Activated naive CD8-positive, alpha-beta T cell (primary cell): Measurements from ENCODE around the gene PLPP7.

Source experiments
- H3K27ac Mint-ChIP-seq: one replicate; pipeline ENCODE4 v1.8.0; 2021; ENCODE audit warnings: mixed read lengths
- H3K27me3 Mint-ChIP-seq: one replicate; pipeline ENCODE4 v1.8.0; 2021; ENCODE audit warnings: mixed read lengths
- H3K36me3 Mint-ChIP-seq: one replicate; pipeline ENCODE4 v1.8.0; 2021; ENCODE audit warnings: mixed read lengths
- H3K4me1 Mint-ChIP-seq: one replicate; pipeline ENCODE4 v1.8.0; 2021; ENCODE audit warnings: low read depth, mixed read lengths
- H3K4me3 Mint-ChIP-seq: one replicate; pipeline ENCODE4 v1.8.0; 2021; ENCODE audit warnings: mild to moderate bottlenecking, mixed read lengths
- H3K9me3 Mint-ChIP-seq: one replicate; pipeline ENCODE4 v1.8.0; 2021; ENCODE audit warnings: low read depth, mixed read lengths

Gene PLPP7

DNA sequence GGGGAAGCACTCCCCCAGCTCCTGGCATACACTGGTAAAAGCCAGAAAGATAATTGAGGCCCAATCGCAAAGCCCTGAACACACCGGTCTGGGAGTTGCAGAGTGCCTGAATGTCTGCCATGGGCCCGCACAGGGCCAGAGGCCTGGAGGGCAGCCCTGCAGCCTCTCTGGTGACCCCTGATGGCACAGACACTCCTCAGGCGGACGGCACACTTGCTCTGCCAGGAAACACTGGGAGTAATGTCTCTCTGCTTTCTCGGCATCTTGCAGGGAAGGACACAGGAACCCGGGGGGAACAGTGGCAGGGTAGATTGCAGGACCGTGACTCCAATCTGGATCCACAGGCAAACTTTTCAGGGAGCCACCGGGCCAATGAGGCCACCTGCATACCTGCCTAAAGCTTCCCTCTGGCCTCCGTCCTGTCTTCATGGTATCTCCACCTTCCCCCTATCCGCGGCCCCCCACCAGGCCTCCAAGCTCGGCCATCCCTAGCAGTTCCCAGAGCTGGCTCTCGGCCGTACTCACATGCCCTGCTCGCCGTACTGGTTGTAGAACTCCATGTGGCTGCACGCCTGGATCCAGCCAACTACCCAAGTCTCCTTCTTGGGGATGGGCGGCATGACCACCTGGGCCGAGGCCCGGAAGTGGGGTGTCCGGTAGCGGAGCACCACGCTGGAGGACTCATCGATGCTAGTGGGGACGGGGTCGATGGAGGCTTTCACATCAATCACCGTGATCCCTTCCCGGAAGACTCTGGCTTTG is 14.0 kb upstream of the PLPP7 start:
- peaks cover 31% of the 10 kb centered on the region for H3K4me1 Mint-ChIP-seq
- peak overlapping the region; percentile 97 for H3K4me3 Mint-ChIP-seq
- no peaks in the 10 kb centered on the region for H3K27me3 Mint-ChIP-seq
- H3K27ac Mint-ChIP-seq: peak overlapping the region; percentile 99
- no peaks in the 10 kb centered on the region for H3K36me3 Mint-ChIP-seq
- H3K9me3 Mint-ChIP-seq: no peaks in the 10 kb centered on the region

DNA sequence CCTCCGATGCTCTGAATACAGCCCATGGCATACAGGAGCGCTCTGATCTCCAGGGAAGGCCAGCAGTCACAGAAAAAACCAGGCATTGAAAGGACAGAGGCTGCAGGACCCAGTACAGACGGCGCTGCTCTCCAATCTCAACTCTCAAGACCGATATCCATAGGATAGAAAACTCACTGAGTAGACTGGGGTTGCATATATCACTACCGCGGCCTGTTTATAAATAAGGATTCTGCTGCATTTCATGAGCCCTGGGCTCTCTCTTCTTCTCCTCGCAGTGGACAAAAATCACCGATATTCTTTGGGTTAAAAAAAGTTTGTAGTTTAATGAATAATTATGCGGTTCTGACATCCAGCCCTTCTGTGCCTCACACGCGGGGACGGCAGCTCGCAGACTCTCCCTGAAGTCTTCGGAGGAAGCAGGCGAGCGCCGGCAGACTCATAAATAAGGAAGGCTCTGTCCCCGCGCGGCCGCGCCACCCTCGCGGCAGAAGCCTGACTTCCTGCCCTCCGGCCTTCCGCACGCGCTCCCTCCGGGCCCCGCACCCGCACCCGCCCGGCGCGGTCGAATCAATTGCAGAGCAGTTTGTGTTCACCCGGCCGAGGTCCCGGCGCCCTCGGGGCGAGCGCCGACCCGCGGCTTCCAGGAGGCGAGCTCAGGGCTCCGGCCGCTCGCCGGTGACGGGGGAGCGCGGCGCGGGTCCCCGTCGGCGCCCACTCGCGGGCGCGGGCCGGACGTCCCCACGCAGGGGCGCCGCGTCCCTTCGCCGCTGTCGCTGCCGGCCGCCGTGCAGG is 13.2 kb upstream of the PLPP7 start, which contains the start of gene FAM78A:
Gene FAM78A (minus strand): TSS at position 417 of the 795 bp plus-strand sequence. CDS start 331 bp downstream, at position 86.
- Mint-ChIP-seq H3K4me1 (peaks cover 26% of the 10 kb centered on the region), H3K27me3 (no peaks in the 10 kb centered on the region), H3K9me3 (no peaks in the 10 kb centered on the region), H3K27ac (peak within 1 kb of the TSS; percentile 99), H3K4me3 (peak within 1 kb of the TSS; percentile 97), H3K36me3 (no peaks in the 10 kb centered on the region)

DNA sequence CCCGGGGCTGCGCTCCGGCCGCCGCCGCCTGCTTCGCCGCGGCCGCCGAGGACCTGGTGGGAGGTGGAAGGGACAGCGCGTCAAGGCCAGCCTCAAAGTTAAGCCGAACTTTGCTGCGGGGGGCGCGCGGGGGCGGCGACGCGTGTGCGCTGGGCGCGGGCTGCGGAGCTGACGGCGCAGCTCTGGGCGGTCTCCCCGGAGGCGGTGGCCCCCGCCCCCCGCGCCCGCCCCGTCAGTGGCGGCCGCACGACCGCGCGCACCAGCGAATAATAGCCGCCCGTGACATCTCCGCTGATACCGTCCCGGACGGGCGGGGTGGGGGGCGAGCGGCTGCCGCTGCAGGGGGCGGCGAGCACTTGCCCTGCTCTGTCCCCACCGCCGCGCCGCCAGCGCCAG is 12.6 kb upstream of the PLPP7 start:
- Mint-ChIP-seq H3K36me3 (no peaks in the 10 kb centered on the region), H3K4me1 (peaks cover 24% of the 10 kb centered on the region), H3K9me3 (no peaks in the 10 kb centered on the region), H3K27me3 (peaks cover 1% of the 10 kb centered on the region), H3K27ac (no peak overlapping the region), H3K4me3 (peak overlapping the region; percentile 42)

GRCh38 chr9:131277287-131277909 is 12.1 kb upstream of the PLPP7 start:
- no peak overlapping the region for H3K27ac Mint-ChIP-seq
- peaks cover 1% of the 10 kb centered on the region for H3K27me3 Mint-ChIP-seq
- H3K9me3 Mint-ChIP-seq: no peaks in the 10 kb centered on the region
- H3K4me1 Mint-ChIP-seq: peaks cover 24% of the 10 kb centered on the region
- H3K36me3 Mint-ChIP-seq: no peaks in the 10 kb centered on the region
- H3K4me3 Mint-ChIP-seq: no peak overlapping the region

- Mint-ChIP-seq H3K36me3 (no peaks in the 10 kb centered on the region), H3K4me3 (peak overlapping the region; percentile 86), H3K27me3 (peaks cover 1% of the 10 kb centered on the region), H3K9me3 (no peaks in the 10 kb centered on the region), H3K4me1 (peaks cover 24% of the 10 kb centered on the region), H3K27ac (peak overlapping the region; percentile 64)
Observed at GRCh38 chr9:131277910-131278701, 11.4 kb upstream of the PLPP7 start.

DNA sequence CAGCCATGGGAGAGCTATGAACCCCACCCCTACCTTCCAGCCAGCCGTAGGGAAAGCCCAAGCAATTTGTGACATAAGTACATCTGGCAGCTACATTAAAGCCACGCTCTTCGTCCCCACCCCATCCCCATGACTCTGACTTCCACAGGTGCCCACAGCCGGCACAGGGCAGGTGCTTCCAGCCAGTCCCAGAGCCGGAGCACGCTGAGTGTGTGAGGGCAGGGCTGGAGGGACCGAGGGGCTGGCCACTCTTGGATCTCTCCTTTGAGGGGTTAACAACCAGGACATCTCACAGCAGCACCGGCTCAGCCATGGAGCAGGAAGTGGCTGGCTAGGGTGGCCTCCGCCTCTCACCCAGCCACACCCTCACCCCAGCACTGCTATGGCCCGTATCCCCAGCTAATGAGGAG is 10.8 kb upstream of the PLPP7 start:
- peaks cover 26% of the 10 kb centered on the region for H3K4me1 Mint-ChIP-seq
- H3K9me3 Mint-ChIP-seq: no peaks in the 10 kb centered on the region
- H3K27ac Mint-ChIP-seq: peak overlapping the region; percentile 64
- peaks cover 1% of the 10 kb centered on the region for H3K27me3 Mint-ChIP-seq
- no peaks in the 10 kb centered on the region for H3K36me3 Mint-ChIP-seq
- H3K4me3 Mint-ChIP-seq: peak overlapping the region; percentile 86

DNA sequence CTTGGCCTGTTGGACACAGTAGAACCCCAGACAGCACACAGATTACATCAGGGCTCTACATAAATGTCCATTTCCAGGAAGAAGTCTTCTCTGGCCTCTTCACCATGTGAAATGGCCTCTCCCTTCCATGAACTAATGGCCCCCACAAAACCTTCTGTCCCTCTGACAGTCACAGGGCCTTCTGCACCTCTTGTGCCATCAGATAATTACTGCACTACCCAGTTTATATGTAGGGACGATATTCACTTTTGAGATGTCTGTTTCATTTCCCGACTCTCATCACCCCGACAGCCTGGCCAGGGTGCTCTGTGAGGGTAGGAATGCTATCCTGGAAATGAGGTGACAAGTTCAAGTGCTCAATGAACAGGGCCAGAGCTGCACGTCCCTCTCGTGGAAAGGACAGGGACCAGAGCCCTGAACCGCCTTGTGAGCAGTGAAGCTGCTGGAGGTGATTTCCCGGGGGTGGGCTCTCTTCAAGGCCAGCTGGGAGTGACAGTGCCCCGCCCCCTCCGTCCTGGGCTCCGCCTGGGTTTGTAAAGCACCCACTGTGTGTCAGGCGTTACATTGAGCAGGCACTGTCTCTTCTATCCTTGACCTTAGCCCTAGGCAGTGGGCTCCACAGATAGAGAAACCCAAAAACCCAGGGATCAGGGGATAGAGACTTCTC is 10.2 kb upstream of the PLPP7 start:
- no peaks in the 10 kb centered on the region for H3K9me3 Mint-ChIP-seq
- peak overlapping the region; percentile 64 for H3K27ac Mint-ChIP-seq
- H3K4me3 Mint-ChIP-seq: peak overlapping the region; percentile 86
- H3K27me3 Mint-ChIP-seq: peaks cover 1% of the 10 kb centered on the region
- H3K4me1 Mint-ChIP-seq: peaks cover 26% of the 10 kb centered on the region
- no peaks in the 10 kb centered on the region for H3K36me3 Mint-ChIP-seq

GRCh38 chr9:131279863-131280570 is 9.5 kb upstream of the PLPP7 start:
- no peaks in the 10 kb centered on the region for H3K9me3 Mint-ChIP-seq
- peaks cover 26% of the 10 kb centered on the region for H3K4me1 Mint-ChIP-seq
- peaks cover 1% of the 10 kb centered on the region for H3K27me3 Mint-ChIP-seq
- no peaks in the 10 kb centered on the region for H3K36me3 Mint-ChIP-seq
- no peak overlapping the region for H3K4me3 Mint-ChIP-seq
- no peak overlapping the region for H3K27ac Mint-ChIP-seq

DNA sequence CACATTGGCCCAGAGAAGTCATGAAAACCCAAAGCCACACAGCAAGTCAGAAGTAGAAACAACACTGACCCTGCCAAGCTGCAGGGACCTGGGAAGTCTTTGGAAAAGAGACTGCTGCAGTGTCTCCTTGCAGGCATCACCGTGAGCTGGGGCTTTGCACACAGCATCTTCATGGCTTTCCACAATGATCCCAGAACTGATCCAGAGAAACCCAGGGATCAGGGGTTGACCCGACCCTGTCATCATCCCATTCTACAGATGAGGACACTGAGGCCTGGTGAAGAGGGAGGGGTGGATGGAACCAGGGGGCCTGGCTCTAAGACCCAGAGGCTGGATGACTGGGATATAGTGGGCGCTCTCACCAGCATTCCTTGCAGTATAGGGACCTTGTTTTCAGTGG is 8.9 kb upstream of the PLPP7 start:
- Mint-ChIP-seq H3K4me1 (peaks cover 26% of the 10 kb centered on the region), H3K9me3 (no peaks in the 10 kb centered on the region), H3K27ac (no peak overlapping the region), H3K27me3 (peaks cover 1% of the 10 kb centered on the region), H3K4me3 (no peak overlapping the region), H3K36me3 (no peaks in the 10 kb centered on the region)

DNA sequence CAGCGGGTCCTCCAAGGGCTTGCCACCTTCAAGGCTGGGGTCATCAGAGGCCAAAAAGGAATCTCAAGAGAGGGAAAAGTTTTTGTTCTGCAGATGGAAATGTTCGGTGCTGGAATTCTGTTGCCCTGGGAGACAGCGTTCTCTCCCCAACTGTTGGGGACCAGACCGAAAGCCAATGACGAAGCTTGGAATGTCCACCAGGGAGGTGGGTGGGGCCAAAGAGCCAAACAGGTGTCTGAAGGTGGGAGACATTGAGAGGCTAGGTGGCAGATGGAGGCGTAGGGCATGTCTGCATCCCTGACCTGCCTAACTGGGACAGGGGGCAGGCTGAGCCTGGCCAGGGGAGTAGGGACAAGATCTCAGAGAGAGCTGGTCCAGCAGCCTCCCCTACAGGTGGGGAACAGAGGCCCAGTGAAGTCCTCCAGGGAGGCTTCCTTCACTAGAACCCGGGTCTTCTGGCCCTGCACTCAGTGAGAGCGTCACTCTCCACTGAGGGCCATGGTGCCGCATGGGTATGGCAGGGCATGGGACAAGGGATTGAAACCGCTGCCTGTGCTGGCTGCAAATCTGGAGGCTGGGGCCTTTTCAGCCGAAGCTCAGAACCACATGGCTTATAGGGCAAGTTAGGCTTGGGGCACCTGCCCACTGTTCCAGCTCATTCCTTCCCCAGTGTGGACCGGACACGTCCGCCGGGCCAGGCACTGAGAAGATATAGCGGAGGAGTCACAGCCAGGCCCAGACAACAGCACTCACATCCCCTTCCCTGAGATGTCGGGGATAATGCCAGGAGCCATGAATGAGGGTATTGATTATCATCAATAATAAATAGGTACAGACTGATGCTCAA is 8.2 kb upstream of the PLPP7 start:
- Mint-ChIP-seq H3K4me3 (peak overlapping the region; percentile 75), H3K4me1 (peaks cover 26% of the 10 kb centered on the region), H3K27ac (no peak overlapping the region), H3K27me3 (peaks cover 1% of the 10 kb centered on the region), H3K9me3 (no peaks in the 10 kb centered on the region), H3K36me3 (no peaks in the 10 kb centered on the region)

DNA sequence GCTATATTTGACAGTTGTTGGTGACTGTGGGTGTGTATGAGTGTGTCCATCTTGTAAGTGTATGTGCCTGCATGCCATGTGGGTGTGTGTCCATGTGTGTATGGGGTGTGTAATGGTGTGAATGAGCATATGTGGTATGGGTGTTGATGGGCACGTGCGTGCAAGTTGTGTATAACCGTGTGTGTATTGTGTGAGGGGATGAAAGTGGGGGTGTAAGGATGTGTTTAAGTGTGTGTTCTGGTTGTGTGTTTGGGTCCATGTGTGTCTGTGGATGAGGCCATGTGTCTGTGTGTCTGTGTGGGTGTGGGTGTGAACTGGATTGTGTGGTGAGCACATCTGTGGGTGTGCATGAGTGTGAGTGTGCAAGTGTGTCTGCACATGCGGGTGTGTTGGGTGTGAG is 7.3 kb upstream of the PLPP7 start:
- Mint-ChIP-seq H3K4me1 (peaks cover 26% of the 10 kb centered on the region), H3K27me3 (peaks cover 1% of the 10 kb centered on the region), H3K4me3 (peak overlapping the region; percentile 75), H3K36me3 (no peaks in the 10 kb centered on the region), H3K9me3 (no peaks in the 10 kb centered on the region), H3K27ac (peak overlapping the region; percentile 7)

GRCh38 chr9:131282688-131283422 is 6.7 kb upstream of the PLPP7 start:
- Mint-ChIP-seq H3K9me3 (no peaks in the 10 kb centered on the region), H3K27ac (no peak overlapping the region), H3K4me3 (peak overlapping the region; percentile 76), H3K4me1 (peaks cover 26% of the 10 kb centered on the region), H3K36me3 (no peaks in the 10 kb centered on the region), H3K27me3 (peaks cover 1% of the 10 kb centered on the region)
